ENCODE results near the gene MTCL1.

- TF ChIP-seq POLR2AphosphoS5 (IDR thresholded peaks at IDR 0.05; ENCODE audit: low read depth, low read length) (no peak), TAF1 (IDR thresholded peaks at IDR 0.05; ENCODE audit: borderline replicate concordance, insufficient read depth, low read length) (no peak), REST (IDR thresholded peaks at IDR 0.05; ENCODE audit: insufficient read depth in 1 of 2, low read depth in 2 of 2, low read length in 2 of 2) (no peak), FOXP2 (optimal IDR thresholded peaks at IDR 0.05; ENCODE audit: borderline replicate concordance, extremely low read depth, extremely low read length, insufficient read depth) (no peak)
These were observed 35.8 kb upstream of the MTCL1 start for GRCh38 chr18:8669571-8669970.

Measured in PFSK-1 (cell line).